Endothelial cell of umbilical vein (primary cell): ENCODE data around the gene MTTP. TPM values are rescaled to one million over a fixed set of nuclear protein-coding genes. Genes with fewer than 3 reads are reported as not detected.

Source experiments
- BruUV-seq: library from RNA; stranded (reverse); fragments of 400-500 nt; replicated peaks from 2 replicates; lab custom pipeline; 2021; lab: Mats Ljungman, UMichigan
- CTCF ChIA-PET: fragments of 300-600, 350-600 bp; sonication (Branson Sonifier 250); formaldehyde crosslinking; loops from one replicate; lab custom pipeline; 2021; ENCODE audit warnings: antibody characterized with exemption, inconsistent platforms; lab: Charles Lee
- POLR2A ChIA-PET: fragments of 300-600, 350-600 bp; sonication (Branson Sonifier 250); formaldehyde crosslinking; loops from one replicate; lab custom pipeline; 2021; ENCODE audit warnings: antibody characterized with exemption, inconsistent platforms; lab: Charles Lee
- DNase-seq: peaks from one replicate; pipeline ENCODE4 v3.0.0-alpha.2; 2011; ENCODE audit warnings: low read depth, low spot score
- FAIRE-seq: peaks from 2 replicates; lab custom pipeline; 2011; peaks lifted over from hg19 to GRCh38; lab: Jason Lieb, UNC
- H2AFZ ChIP-seq: 2 replicates; pipeline ENCODE4 v1.6.0; 2012; ENCODE audit warnings: low read depth, low read length, control low read depth, inconsistent platforms
- H3K27ac ChIP-seq: 2 replicates; pipeline ENCODE4 v1.5.1; 2011; ENCODE audit warnings: low read depth, mild to moderate bottlenecking, control low read depth, low read length, moderate library complexity; ENCODE audit not compliant: insufficient read depth
- H3K27me3 ChIP-seq, 2 experiments: 2 replicates each; pipeline versions ENCODE4 v1.6.0 to v1.6.1; 2011; ENCODE audit warnings: low read length in 2 of 2, mixed read lengths in 1 of 2; ENCODE audit not compliant: control insufficient read depth in 2 of 2, insufficient read depth in 2 of 2
- H3K36me3 ChIP-seq, 2 experiments: 2 replicates in 1 of 2; 3 replicates in 1 of 2; pipeline ENCODE4 v1.5.1; 2011; ENCODE audit warnings: low read length in 2 of 2, mild to moderate bottlenecking in 1 of 2, moderate library complexity in 1 of 2; ENCODE audit not compliant: control insufficient read depth in 2 of 2, insufficient read depth in 2 of 2; ENCODE audit errors: extremely low read depth in 1 of 2
- H3K4me1 ChIP-seq: 3 replicates; pipeline ENCODE4 v1.5.1; 2011; ENCODE audit warnings: mild to moderate bottlenecking, low read length; ENCODE audit not compliant: control insufficient read depth, insufficient read depth; ENCODE audit errors: extremely low read depth
- H3K4me2 ChIP-seq: 2 replicates; pipeline ENCODE4 v1.6.1; 2011; ENCODE audit warnings: low read length, control low read depth, mixed read lengths; ENCODE audit not compliant: insufficient read depth
- H3K4me3 ChIP-seq, 3 experiments: fragments of 200-600 bp in 1 of 3; sonication (generic), shearing (Covaris generic) in 1 of 3; replicated peaks in 1 of 3; 2 replicates each; pipeline ENCODE4 v1.5.1; 2011 to 2016; ENCODE audit warnings: control low read depth in 3 of 3, low read length in 3 of 3, mild to moderate bottlenecking in 2 of 3, inconsistent platforms in 1 of 3, low read depth in 1 of 3, moderate library complexity in 1 of 3; ENCODE audit not compliant: insufficient read depth in 1 of 3
- H3K79me2 ChIP-seq: 2 replicates; pipeline ENCODE4 v1.6.0; 2012; ENCODE audit warnings: low read length, inconsistent platforms; ENCODE audit not compliant: control insufficient read depth, insufficient read depth
- H3K9ac ChIP-seq: replicated peaks from 2 replicates; pipeline ENCODE3; 2011; ENCODE audit warnings: low read length, control low read depth; ENCODE audit not compliant: insufficient read depth; ENCODE audit errors: extremely low read depth
- H3K9me1 ChIP-seq: replicated peaks from 3 replicates; pipeline ENCODE4 v1.6.0; 2011; ENCODE audit warnings: mild to moderate bottlenecking, low read length; ENCODE audit not compliant: control insufficient read depth, insufficient read depth; ENCODE audit errors: extremely low read depth
- H3K9me3 ChIP-seq: replicated peaks from 2 replicates; pipeline ENCODE4 v1.5.1; 2012; ENCODE audit warnings: low read length, inconsistent platforms; ENCODE audit not compliant: control insufficient read depth, insufficient read depth
- H4K20me1 ChIP-seq: replicated peaks from 2 replicates; pipeline ENCODE3; 2011; ENCODE audit warnings: mild to moderate bottlenecking, low read length; ENCODE audit not compliant: control insufficient read depth, insufficient read depth; ENCODE audit errors: extremely low read depth
- CTCF ChIP-seq, 2 donors: IDR thresholded peaks; 1 replicate in 1 of 2; 2 replicates in 1 of 2; pipeline ENCODE4 v1.5.1; 2011; ENCODE audit warnings: low read length in 2 of 2, mild to moderate bottlenecking in 2 of 2, moderate library complexity in 2 of 2, control low read depth in 1 of 2, inconsistent platforms in 1 of 2, low read depth in 1 of 2; ENCODE audit not compliant: insufficient read depth in 1 of 2; ENCODE audit errors: extremely low read depth in 1 of 2
- EZH2 ChIP-seq: IDR thresholded peaks from 2 replicates; pipeline ENCODE4 v1.6.1; 2012; ENCODE audit warnings: borderline replicate concordance, low read depth, mild to moderate bottlenecking, moderate library complexity, low read length, inconsistent platforms; ENCODE audit not compliant: severe bottlenecking
- FOS ChIP-seq: IDR thresholded peaks from 2 replicates; pipeline ENCODE4 v1.6.1; 2011; ENCODE audit warnings: mild to moderate bottlenecking, low read length, moderate library complexity, borderline replicate concordance; ENCODE audit not compliant: insufficient read depth
- GATA2 ChIP-seq: IDR thresholded peaks from 2 replicates; pipeline ENCODE4 v1.7.0; 2011; ENCODE audit warnings: low read depth, mild to moderate bottlenecking, moderate library complexity, mixed read lengths, low read length; ENCODE audit not compliant: insufficient read length, insufficient read depth
- JUN ChIP-seq: IDR thresholded peaks from 2 replicates; pipeline ENCODE4 v1.6.1; 2011; ENCODE audit warnings: borderline replicate concordance, low read depth; ENCODE audit not compliant: insufficient read length, insufficient read depth
- MAX ChIP-seq: IDR thresholded peaks from 2 replicates; pipeline ENCODE4 v1.6.1; 2011; ENCODE audit not compliant: insufficient read depth, insufficient read length
- MYC ChIP-seq: IDR thresholded peaks from one replicate; pipeline ENCODE4 v1.6.1; 2011; ENCODE audit warnings: mild to moderate bottlenecking, low read depth, low read length
- POLR2A ChIP-seq: IDR thresholded peaks from 2 replicates; pipeline ENCODE4 v1.6.1; 2012; ENCODE audit warnings: low read depth, mild to moderate bottlenecking, control low read depth, low read length
- POLR2AphosphoS5 ChIP-seq: IDR thresholded peaks from 2 replicates; pipeline ENCODE4 v1.6.1; 2012; ENCODE audit warnings: low read depth, mild to moderate bottlenecking, control low read depth, low read length, moderate library complexity; ENCODE audit not compliant: insufficient read depth
- dilution Hi-C: fragments of 300-500 bp; cut with MboI; formaldehyde crosslinking; loops from one replicate; pipeline ENCODE4 v1.15.0; 2019; ENCODE audit warnings: low sequenced_read_pairs; ENCODE audit not compliant: extremely low pct_ligation_motif_present
- intact Hi-C: fragments of 100-400 bp; cut with micrococcal nuclease; formaldehyde crosslinking; loops from one replicate; pipeline ENCODE4 v1.10.0; 2022
- polyA plus RNA-seq, 4 experiments: library from polyadenylated mRNA; depleted of rRNA in 3 of 4; stranded (reverse) in 3 of 4; unstranded in 1 of 4; fragments of >200 nt; gene quantifications; 2 replicates each; pipeline versions ENCODE4 v1.2.1 to v1.2.3, GENCODE V29; 2011 to 2012; ENCODE audit warnings: missing spikeins in 1 of 4
- total RNA-seq: library from RNA; stranded (reverse); gene quantifications from 2 replicates; pipeline ENCODE4 v1.2.3, GENCODE V29; 2021

Gene MTTP
- total and polyA plus RNA-seq, 2 donors (not counting 3 experiments of a cell fraction or from before 2014, with no cell fraction given) = not detected

GRCh38 chr4:99629962-99630554 lies 55.4 kb downstream of the MTTP start:
- Histone ChIP-seq H3K79me2 (no peaks in the 10 kb centered on the region), H3K36me3 (no peaks in the 10 kb centered on the region), H3K27me3 (no peaks in the 10 kb centered on the region), H3K4me3 (no peak overlapping the region), H2AFZ (no peak overlapping the region), H3K9ac (no peak overlapping the region), H4K20me1 (no peaks in the 10 kb centered on the region), H3K4me2 (no peak overlapping the region), H3K4me1 (no peaks in the 10 kb centered on the region), H3K9me3 (no peaks in the 10 kb centered on the region), H3K9me1 (no peaks in the 10 kb centered on the region), H3K27ac (no peak overlapping the region)
- FAIRE-seq = no peak
- no peak for TF ChIP-seq POLR2A
- no peak for TF ChIP-seq JUN
- no peak for TF ChIP-seq GATA2
- no peak for TF ChIP-seq POLR2AphosphoS5
- TF ChIP-seq EZH2 = no peak
- TF ChIP-seq MYC = no peak
- TF ChIP-seq MAX = no peak
- no peak for TF ChIP-seq FOS
- TF ChIP-seq CTCF (IDR thresholded peaks at IDR 0.05; ENCODE audit: extremely low read depth in 1 of 2, insufficient read depth in 1 of 2, low read depth in 1 of 2, low read length in 2 of 2) = no peak
- ChIA-PET POLR2A (no interaction called here), CTCF (no interaction called here)
- intact Hi-C loops (no loop called here), dilution Hi-C loops (no loop called here)
- BruUV-seq = no TSS peak
- DNase-seq = no peak
